ENCODE measurements around the gene GRIK4. TPM values are rescaled to one million over a fixed set of nuclear protein-coding genes. Genes with fewer than 3 reads are reported as not detected.

GRIK4 gene
- total RNA-seq, 2 experiments from 2014 or later = not detected

GRCh38 chr11:120547316-120547715, 35.8 kb downstream of the GRIK4 start:
- POLR2A ChIA-PET = no interaction called here
- H3K9me3 Mint-ChIP-seq (ENCODE audit: insufficient read depth) = no peaks in the 10 kb centered on the region
- peaks cover 8% of the 10 kb centered on the region for H3K4me1 Mint-ChIP-seq (ENCODE audit: low read depth)
- no peak for DNase-seq
- H3K27me3 Mint-ChIP-seq (ENCODE audit: low read depth) = peaks cover 9% of the 10 kb centered on the region
- no peak for ATAC-seq
- no peaks in the 10 kb centered on the region for H3K36me3 Mint-ChIP-seq (ENCODE audit: low read depth)
- no peak overlapping the region for H3K4me3 Mint-ChIP-seq
- CTCF ChIA-PET = no interaction called here
- H3K27ac Mint-ChIP-seq = no peak overlapping the region

GRCh38 chr11:120547811-120548681, 36.5 kb downstream of the GRIK4 start:
- H3K27me3 Mint-ChIP-seq (ENCODE audit: low read depth) = peaks cover 9% of the 10 kb centered on the region
- ChIA-PET CTCF (no interaction called here), POLR2A (no interaction called here)
- H3K36me3 Mint-ChIP-seq (ENCODE audit: low read depth) = no peaks in the 10 kb centered on the region
- no peak overlapping the region for H3K4me3 Mint-ChIP-seq
- DNase-seq (no peak), ATAC-seq (no peak)
- no peaks in the 10 kb centered on the region for H3K9me3 Mint-ChIP-seq (ENCODE audit: insufficient read depth)
- peaks cover 10% of the 10 kb centered on the region for H3K4me1 Mint-ChIP-seq (ENCODE audit: low read depth)
- no peak overlapping the region for H3K27ac Mint-ChIP-seq

GRCh38 chr11:120548682-120549209, 37.2 kb downstream of the GRIK4 start:
- no peak overlapping the region for H3K27ac Mint-ChIP-seq
- ChIA-PET CTCF (no interaction called here), POLR2A (no interaction called here)
- peaks cover 9% of the 10 kb centered on the region for H3K27me3 Mint-ChIP-seq (ENCODE audit: low read depth)
- no peaks in the 10 kb centered on the region for H3K36me3 Mint-ChIP-seq (ENCODE audit: low read depth)
- H3K4me1 Mint-ChIP-seq (ENCODE audit: low read depth) = peaks cover 10% of the 10 kb centered on the region
- H3K9me3 Mint-ChIP-seq (ENCODE audit: insufficient read depth) = no peaks in the 10 kb centered on the region
- ATAC-seq (no peak), DNase-seq (no peak)
- H3K4me3 Mint-ChIP-seq = no peak overlapping the region

- no peaks in the 10 kb centered on the region for H3K36me3 Mint-ChIP-seq (ENCODE audit: low read depth)
- peaks cover 10% of the 10 kb centered on the region for H3K4me1 Mint-ChIP-seq (ENCODE audit: low read depth)
- POLR2A ChIA-PET = no interaction called here
- CTCF ChIA-PET = no interaction called here
- H3K27ac Mint-ChIP-seq = no peak overlapping the region
- no peaks in the 10 kb centered on the region for H3K9me3 Mint-ChIP-seq (ENCODE audit: insufficient read depth)
- no peak for ATAC-seq
- peaks cover 7% of the 10 kb centered on the region for H3K27me3 Mint-ChIP-seq (ENCODE audit: low read depth)
- no peak for DNase-seq
- no peak overlapping the region for H3K4me3 Mint-ChIP-seq
Observed at GRCh38 chr11:120549346-120549745, 37.8 kb downstream of the GRIK4 start.

GRCh38 chr11:120550007-120550406, 38.5 kb downstream of the GRIK4 start:
- ATAC-seq = no peak

GRCh38 chr11:120551191-120551590, 39.6 kb downstream of the GRIK4 start:
- Mint-ChIP-seq H3K27ac (no peak overlapping the region), H3K9me3 (ENCODE audit: insufficient read depth) (no peaks in the 10 kb centered on the region), H3K27me3 (ENCODE audit: low read depth) (peaks cover 11% of the 10 kb centered on the region), H3K36me3 (ENCODE audit: low read depth) (no peaks in the 10 kb centered on the region), H3K4me1 (ENCODE audit: low read depth) (peaks cover 7% of the 10 kb centered on the region), H3K4me3 (no peak overlapping the region)
- DNase-seq = no peak
- ChIA-PET CTCF (no interaction called here), POLR2A (no interaction called here)
- ATAC-seq = no peak

More at GRCh38 chr11:120550007-120550406, 38.5 kb downstream of the GRIK4 start:
- Mint-ChIP-seq H3K27me3 (ENCODE audit: low read depth) (peaks cover 7% of the 10 kb centered on the region), H3K27ac (no peak overlapping the region), H3K9me3 (ENCODE audit: insufficient read depth) (no peaks in the 10 kb centered on the region), H3K4me1 (ENCODE audit: low read depth) (peaks cover 10% of the 10 kb centered on the region), H3K4me3 (no peak overlapping the region), H3K36me3 (ENCODE audit: low read depth) (no peaks in the 10 kb centered on the region)
- ChIA-PET POLR2A (no interaction called here), CTCF (no interaction called here)
- no peak for DNase-seq

- peaks cover 6% of the 10 kb centered on the region for H3K4me1 Mint-ChIP-seq (ENCODE audit: low read depth)
- CTCF ChIA-PET = no interaction called here
- H3K9me3 Mint-ChIP-seq (ENCODE audit: insufficient read depth) = no peaks in the 10 kb centered on the region
- DNase-seq (no peak), ATAC-seq (no peak)
- peaks cover 9% of the 10 kb centered on the region for H3K27me3 Mint-ChIP-seq (ENCODE audit: low read depth)
- POLR2A ChIA-PET = no interaction called here
- no peak overlapping the region for H3K27ac Mint-ChIP-seq
- H3K36me3 Mint-ChIP-seq (ENCODE audit: low read depth) = no peaks in the 10 kb centered on the region
- H3K4me3 Mint-ChIP-seq = no peak overlapping the region
Observed at GRCh38 chr11:120554766-120555432, 43.4 kb downstream of the GRIK4 start.

- Mint-ChIP-seq H3K4me1 (ENCODE audit: low read depth) (peaks cover 6% of the 10 kb centered on the region), H3K9me3 (ENCODE audit: insufficient read depth) (no peaks in the 10 kb centered on the region), H3K4me3 (no peak overlapping the region), H3K36me3 (ENCODE audit: low read depth) (no peaks in the 10 kb centered on the region), H3K27me3 (ENCODE audit: low read depth) (peaks cover 9% of the 10 kb centered on the region), H3K27ac (no peak overlapping the region)
- ATAC-seq = no peak
- CTCF ChIA-PET = no interaction called here
- DNase-seq = no peak
- POLR2A ChIA-PET = no interaction called here
Observed at GRCh38 chr11:120555433-120555773, 43.9 kb downstream of the GRIK4 start.

- Mint-ChIP-seq H3K4me3 (no peak overlapping the region), H3K4me1 (ENCODE audit: low read depth) (peaks cover 6% of the 10 kb centered on the region), H3K27me3 (ENCODE audit: low read depth) (peaks cover 10% of the 10 kb centered on the region), H3K36me3 (ENCODE audit: low read depth) (no peaks in the 10 kb centered on the region), H3K27ac (no peak overlapping the region), H3K9me3 (ENCODE audit: insufficient read depth) (no peaks in the 10 kb centered on the region)
- DNase-seq (no peak), ATAC-seq (no peak)
- ChIA-PET CTCF (no interaction called here), POLR2A (no interaction called here)
Observed at GRCh38 chr11:120556797-120557196, 45.2 kb downstream of the GRIK4 start.

- Mint-ChIP-seq H3K36me3 (ENCODE audit: low read depth) (no peaks in the 10 kb centered on the region), H3K27me3 (ENCODE audit: low read depth) (peaks cover 23% of the 10 kb centered on the region), H3K4me3 (no peak overlapping the region), H3K27ac (no peak overlapping the region), H3K9me3 (ENCODE audit: insufficient read depth) (no peaks in the 10 kb centered on the region), H3K4me1 (ENCODE audit: low read depth) (no peaks in the 10 kb centered on the region)
- ATAC-seq = no peak
- ChIA-PET CTCF (no interaction called here), POLR2A (no interaction called here)
- DNase-seq = no peak
Observed at GRCh38 chr11:120558744-120559431, 47.3 kb downstream of the GRIK4 start.

- Mint-ChIP-seq H3K4me3 (no peak overlapping the region), H3K27me3 (ENCODE audit: low read depth) (peaks cover 30% of the 10 kb centered on the region), H3K9me3 (ENCODE audit: insufficient read depth) (no peaks in the 10 kb centered on the region), H3K4me1 (ENCODE audit: low read depth) (peaks cover 1% of the 10 kb centered on the region), H3K27ac (no peak overlapping the region), H3K36me3 (ENCODE audit: low read depth) (no peaks in the 10 kb centered on the region)
- ATAC-seq (no peak), DNase-seq (no peak)
- CTCF ChIA-PET = interaction anchor here (1.4 kb wide), 1 partner anchor 124 kb away, joined by 5 read pairs; no protein-coding TSS in a partner anchor
- POLR2A ChIA-PET = no interaction called here
Observed at GRCh38 chr11:120561286-120561685, 49.7 kb downstream of the GRIK4 start.

GRCh38 chr11:120562806-120563425, 51.4 kb downstream of the GRIK4 start:
- H3K36me3 Mint-ChIP-seq (ENCODE audit: low read depth) = no peaks in the 10 kb centered on the region
- H3K27me3 Mint-ChIP-seq (ENCODE audit: low read depth) = peaks cover 35% of the 10 kb centered on the region
- ATAC-seq = no peak
- POLR2A ChIA-PET = no interaction called here
- H3K27ac Mint-ChIP-seq = no peak overlapping the region
- no peak overlapping the region for H3K4me3 Mint-ChIP-seq
- DNase-seq = no peak
- CTCF ChIA-PET = interaction anchor here (0.6 kb wide), 1 partner anchor 261 kb away, joined by 3 read pairs; no protein-coding TSS in a partner anchor
- no peaks in the 10 kb centered on the region for H3K9me3 Mint-ChIP-seq (ENCODE audit: insufficient read depth)
- H3K4me1 Mint-ChIP-seq (ENCODE audit: low read depth) = peaks cover 1% of the 10 kb centered on the region
